NCI-H69 (cell line): Measurements from ENCODE around the gene PRDM2.

ENCODE experiments used
- DNase-seq: peaks from one replicate; lab custom pipeline; 2025; lab: John Stamatoyannopoulos, UW

The PRDM2 gene

GRCh38 chr1:13733711-13734110 lies 33.7 kb downstream of the PRDM2 start:
- DNase-seq, result no peak

DNA sequence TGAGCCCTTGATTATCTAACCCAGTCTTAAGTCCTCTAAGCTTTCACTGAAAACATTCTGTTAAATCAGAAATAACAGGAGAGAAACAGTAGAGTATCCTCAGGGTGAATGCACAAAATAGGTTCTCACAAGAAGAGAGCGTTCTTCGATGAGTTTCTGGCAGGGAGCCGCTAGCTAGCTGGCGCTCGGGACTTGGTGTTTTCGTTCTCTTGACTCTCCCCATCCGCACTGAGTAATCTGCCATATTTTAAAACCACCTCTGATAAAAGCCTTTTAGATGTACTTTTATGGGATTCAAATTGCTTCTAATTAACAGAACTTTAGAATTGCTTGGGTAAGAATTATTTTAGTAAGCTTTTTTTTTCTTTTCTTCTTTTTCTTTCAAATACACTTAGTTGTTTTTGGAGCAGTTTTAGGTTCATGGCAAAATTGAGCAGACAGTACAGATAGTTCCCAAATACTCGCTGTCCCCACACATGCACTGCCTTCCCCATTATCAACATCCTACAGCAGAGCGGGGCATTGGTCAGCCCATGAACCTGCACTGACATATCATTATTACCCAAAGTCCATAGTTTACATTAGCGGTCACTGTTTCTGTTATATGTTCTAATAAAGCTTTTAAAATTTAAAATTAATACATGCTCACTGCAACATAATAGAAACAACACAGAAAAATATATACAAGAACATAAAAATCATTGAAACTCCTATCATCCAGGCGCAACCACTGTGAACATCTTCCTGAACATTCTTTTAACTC lies 35.4 kb downstream of the PRDM2 start:
- DNase-seq, result no peak

DNA sequence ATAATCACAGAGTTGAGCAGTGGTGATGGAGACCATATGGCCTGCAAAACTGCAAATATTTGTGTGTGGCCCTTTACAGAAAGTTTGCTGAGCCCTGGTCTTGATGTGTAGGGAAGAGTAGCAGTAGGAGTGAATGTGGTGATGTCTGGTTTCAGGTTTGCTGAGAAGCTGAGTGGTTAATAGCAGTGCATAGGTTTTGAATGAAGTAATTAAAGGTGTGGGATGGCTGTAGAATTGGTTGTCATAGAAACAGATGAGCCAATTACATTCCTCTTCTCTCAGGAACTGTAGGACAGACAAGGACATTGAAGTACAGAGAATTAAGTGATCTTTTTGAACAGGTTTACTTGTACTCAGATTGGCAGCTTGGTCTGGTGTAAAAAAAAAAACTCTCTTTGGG lies 37.4 kb downstream of the PRDM2 start:
- peak; percentile 50 for DNase-seq

DNA sequence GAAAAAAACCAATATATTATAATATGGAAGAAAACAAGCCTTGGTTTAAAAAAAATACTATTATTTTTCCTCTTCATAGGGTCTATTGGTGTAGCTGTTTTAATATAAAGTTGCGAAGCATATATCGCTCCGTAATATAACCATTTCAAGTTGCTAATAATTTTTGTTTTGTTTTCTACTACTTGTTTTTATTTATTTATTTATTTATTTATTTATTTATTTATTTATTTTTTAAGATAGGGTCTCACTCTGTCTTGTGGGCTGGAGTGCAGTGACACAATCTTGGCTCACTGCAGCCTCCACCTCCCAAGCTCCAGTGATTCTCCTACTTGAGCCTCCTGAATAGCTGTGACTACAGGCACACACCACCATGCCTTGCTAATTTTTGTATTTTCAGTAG lies 46.4 kb downstream of the PRDM2 start:
- no peak for DNase-seq

GRCh38 chr1:13748610-13749505 lies 48.9 kb downstream of the PRDM2 start:
- peak; percentile 94 for DNase-seq

DNA sequence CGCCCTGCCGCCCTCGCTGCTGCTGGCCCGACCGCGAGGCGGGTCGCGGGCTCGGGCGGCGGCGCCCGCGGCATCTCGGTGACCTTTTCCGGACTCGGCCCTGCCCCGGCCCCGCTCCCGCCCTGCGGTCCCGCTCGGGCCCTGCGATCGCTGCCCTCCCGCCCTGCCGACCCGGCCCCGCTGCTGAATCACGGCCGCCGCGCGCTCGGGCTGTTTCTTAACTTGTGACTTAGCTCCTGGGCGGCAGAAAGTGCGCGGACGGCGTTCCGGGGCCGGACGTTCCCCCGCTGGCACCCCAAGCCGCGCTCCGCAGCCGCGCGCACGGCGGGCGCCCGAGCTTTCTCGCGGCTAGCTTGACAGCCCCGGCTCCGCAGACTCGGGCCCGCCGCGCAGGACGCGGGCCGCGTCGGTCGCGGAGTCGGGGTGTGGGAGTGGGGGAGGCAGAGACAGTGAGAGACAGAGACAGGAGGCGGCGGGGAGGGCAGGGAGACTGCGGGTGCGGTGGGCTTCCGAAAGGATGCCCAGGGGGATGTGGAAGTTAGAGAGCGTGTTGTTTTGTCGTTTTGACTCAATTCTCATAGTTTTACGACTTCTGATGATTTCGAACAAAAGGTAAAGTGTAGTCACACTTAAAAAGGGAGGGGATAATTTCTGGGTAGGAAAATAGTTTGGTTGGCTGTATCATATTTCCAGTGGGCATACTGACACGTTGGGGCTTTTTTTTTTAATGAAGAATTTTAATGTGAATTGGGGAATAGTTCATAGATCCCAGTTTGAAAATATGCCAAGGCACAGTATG lies 49.8 kb downstream of the PRDM2 start:
- DNase-seq, result peak; percentile 54

DNA sequence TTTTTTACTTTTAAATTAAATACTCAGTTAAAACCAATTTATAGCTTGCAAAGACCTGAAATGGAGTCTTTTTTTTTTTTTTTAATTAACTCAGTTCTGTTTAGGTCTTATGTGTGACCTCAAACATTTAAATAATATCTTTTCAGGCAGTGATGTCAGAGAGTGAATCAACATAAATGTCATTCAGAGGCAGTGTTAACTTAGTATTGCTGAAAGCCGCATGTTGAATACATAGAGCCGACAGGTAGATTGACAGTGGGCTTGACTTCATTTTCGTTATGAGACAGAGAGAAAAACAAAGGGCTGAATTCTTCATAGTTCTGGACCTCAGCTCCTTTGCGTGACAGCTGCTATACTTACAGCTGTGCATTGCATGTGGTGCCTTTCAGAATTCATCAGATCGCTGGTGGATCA lies 51.5 kb downstream of the PRDM2 start:
- no peak for DNase-seq

DNA sequence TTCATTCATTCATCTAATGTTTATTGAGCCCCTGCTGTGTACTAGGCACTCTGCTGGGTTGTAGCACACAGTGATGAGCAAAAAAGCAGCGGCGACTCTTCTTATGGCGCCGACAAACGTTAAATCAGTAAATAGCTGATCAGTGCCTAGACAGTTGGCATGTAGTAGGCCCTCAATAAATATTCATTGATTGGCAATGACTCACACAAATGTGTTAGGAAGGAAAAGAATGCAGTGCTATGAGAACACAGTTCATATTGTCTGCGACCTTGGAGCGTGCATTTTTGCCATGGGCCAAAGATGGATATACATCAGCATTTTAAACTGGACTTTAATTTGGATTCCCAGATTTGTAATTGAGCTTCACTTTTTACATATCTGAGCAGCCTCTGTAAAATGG lies 52.0 kb downstream of the PRDM2 start:
- DNase-seq, result no peak

DNA sequence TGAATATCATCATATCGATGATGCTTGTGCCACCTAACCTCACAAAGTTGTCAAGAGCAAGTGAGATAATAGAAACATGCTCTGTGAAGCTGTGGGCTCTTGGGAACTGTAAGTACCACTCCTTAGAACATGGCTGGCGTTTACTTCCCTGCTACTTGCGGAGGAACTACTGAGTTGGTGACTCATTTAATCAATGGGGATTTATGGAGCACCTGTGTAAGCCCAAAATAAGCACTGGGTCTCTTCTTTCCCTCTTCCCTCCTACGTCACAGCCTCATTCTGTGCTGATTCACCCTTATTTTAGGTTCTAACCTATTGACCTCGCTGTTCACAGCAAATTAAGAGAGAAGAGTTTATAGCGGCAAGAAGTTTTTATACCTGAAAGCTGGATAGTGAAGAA lies 52.9 kb downstream of the PRDM2 start:
- no peak for DNase-seq

GRCh38 chr1:13753636-13754402 lies 53.8 kb downstream of the PRDM2 start:
- no peak for DNase-seq

- DNase-seq, result no peak
Measured at GRCh38 chr1:13754510-13755103, 54.6 kb downstream of the PRDM2 start.

DNA sequence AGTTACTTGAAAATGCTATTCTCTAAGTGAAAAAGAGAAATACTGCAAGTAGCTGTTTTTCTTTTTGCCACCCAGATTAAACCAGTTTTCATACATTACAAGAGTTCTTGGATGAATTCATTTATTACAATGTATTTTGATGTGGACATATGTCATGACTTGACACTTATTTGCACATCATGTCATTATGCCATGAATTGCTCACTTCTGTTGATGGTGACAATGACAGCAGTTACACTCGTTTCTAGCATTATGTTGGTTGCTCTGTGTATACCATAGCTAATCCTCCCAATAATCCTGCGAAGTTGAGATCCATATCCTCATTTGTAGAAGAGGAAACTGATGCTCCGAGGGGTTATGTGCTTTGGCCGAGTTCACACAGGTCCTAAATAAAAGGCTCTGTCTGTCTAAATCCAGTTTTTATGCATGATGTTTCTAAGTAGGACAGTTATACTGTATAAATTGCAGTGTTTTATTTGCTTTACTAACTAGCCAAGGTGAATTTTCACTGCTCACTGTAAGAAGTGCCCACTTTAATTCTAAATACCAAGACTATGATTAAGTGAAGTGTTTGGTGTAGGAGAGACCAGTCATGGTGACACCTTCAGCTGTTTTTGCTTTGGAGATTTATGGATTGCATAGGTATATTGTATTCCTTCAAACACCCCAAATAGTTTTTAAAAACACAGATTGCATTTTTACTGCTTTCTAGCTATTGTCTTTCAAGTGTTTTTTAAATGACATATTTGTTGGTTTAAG lies 56.7 kb downstream of the PRDM2 start:
- DNase-seq, result no peak

DNA sequence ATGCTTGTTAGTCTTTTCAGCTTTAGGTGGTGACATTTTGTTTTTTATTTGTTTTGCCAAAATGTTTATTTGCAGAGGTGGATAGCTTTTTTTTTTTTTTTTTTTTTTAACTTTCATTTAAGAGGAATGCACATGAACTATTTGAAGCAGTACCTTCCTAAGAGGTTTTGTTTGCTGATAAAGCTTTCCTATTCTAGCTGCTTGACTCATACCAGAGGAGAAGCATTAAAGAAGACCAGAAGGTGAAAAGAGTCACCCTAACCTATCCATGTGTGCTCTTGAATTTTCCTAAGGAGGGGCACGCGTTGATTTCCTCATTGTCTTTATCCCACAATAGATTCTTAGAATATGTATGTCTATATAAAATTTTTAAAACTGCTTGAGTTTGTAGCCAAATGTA lies 57.7 kb downstream of the PRDM2 start:
- no peak for DNase-seq

- DNase-seq, result no peak
Measured at GRCh38 chr1:13759072-13759471, 59.1 kb downstream of the PRDM2 start.

- no peak for DNase-seq
Measured at GRCh38 chr1:13760340-13760739, 60.4 kb downstream of the PRDM2 start.

GRCh38 chr1:13760921-13761320 lies 60.9 kb downstream of the PRDM2 start:
- peak; percentile 12 for DNase-seq

- no peak for DNase-seq
Measured at GRCh38 chr1:13761883-13762282, 61.9 kb downstream of the PRDM2 start.

DNA sequence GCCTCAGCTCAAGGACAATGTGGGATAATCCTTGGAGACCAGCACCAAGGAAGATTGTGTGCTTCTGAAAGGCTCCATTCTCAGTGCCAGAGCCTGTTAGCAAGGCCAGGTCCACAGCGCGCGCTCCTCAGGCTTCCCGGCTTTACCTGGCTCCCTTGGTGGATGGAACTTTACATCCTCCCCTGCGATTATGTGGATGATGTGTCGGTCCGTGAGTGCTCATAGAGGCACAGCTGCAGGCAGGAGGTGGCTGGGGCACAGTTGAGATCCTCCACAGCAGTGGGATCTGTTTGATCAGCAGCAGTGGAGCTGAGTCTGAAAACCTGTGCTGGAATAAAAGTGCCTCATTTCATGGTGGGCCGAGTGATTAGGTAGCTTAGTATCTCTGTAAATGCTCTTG lies 62.7 kb downstream of the PRDM2 start:
- peak; percentile 34 for DNase-seq

DNA sequence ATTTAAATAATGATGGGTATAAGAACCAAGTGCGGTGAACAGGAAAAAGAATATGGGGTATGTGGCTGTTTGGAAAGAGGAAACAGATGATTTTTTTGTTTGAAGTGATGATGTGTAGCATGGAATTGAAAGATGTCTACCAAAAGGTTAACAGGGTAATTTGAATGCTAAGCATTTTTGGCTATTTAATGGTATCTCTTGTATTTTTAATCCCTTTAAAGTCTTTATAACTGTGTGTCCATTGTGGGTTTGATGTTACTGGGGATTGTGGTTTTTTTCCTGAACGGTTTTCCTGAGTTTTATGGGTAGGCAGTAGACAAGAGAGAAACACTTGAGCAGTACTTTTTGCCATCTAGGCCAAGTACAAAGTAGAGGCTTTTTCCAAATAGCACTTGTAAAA lies 63.2 kb downstream of the PRDM2 start:
- no peak for DNase-seq

DNA sequence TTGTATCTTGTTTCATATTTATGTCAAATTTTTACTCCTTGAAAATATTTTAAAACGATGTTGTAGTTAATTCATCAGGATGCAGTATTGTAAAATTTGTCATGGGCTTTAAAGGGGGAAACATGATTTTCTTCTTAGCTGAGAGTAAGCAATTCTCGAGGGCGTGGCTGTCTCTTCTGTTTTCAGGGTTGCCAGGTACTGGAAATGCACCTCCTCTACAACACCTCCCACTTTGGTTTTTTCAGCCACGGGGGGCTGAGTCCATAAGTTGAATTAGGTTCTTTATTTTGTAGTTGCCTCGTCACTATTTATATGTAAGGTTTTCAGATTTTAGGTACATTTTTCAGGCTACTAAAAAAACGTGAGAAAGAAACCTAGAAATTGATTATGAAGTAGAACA lies 64.0 kb downstream of the PRDM2 start:
- DNase-seq, result no peak
